ENCODE results near the gene TPM2.

Gene TPM2

DNA sequence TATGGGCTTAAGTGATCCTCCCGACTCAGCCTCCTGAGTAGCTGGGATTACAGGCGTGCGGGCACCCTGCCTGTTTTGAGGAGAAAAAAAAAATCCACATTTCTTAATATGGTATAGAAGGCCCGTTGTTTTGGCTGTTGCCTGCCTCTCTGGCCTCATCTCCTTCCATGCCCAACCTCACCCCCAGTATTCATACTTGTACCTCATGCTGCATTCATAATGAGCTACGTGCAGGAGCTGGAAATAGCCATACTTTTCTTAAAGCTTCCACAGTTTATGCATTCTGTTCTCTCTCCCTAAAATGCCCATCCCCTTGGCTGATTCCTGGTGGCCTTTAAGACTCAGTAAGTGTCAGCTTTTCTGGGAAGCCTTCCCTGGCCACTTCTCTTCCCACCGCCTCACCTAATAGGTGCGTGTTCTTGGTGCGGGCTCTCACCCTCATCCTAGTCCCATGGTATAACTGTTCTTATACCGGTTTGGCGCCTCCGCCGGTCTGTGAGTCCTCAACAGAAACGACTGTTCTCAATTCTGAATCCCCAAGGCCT, 2.1 kb upstream of the TPM2 start:
- DNase-seq, result no peak

DNA sequence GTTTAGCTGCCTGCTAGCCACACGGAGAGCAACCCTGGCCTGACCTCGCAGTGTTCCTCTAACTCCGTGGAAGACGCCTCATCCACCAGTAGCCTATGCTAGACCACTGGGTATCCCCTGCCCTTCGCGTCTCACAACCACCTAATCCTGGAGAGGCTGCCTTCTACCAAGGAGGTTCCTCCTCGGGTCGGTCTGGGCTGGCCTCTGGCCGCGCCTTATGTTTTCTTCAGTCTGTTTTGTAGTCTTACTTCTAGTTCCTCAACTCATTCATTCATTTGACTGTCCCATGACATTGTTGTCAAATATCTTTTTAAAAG, 1.6 kb upstream of the TPM2 start:
- DNase-seq, result no peak

DNA sequence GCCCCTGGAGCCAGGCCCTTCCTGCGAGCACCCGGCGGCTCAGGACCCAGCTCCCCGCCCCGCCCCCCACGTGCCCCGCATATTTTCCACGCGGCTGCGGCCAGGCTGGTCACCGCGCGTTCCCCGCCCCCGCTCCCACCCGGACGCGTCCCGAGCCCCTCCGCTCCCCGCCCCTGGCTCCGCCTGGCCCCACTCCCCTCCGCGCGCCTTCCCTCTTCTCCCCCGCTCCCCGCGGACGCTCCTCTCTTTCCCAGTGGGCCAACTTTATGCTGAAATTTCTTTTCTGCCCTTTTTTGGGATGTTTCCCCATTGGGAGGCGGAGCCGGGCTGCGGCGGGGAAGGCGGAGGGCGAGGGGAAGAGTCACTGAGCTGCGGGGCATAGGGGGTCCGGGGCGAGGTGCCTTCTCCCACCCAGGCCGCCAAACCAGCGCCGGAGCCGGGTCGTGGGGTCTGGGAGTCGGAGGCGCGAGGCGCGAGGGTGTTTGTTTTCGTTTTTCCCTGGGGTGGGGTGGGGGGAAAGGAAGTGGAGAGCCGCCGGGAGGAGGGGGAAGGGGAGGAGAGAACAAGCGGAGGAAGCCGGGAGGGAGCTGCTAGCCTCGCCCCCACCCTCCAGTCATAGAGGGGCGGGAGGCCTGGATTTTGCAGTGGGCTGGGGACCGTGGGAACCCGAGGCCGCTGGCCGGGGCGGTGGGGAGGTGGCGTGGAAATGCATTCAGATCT, 1.0 kb upstream of the TPM2 start:
- DNase-seq, result no peak

DNA sequence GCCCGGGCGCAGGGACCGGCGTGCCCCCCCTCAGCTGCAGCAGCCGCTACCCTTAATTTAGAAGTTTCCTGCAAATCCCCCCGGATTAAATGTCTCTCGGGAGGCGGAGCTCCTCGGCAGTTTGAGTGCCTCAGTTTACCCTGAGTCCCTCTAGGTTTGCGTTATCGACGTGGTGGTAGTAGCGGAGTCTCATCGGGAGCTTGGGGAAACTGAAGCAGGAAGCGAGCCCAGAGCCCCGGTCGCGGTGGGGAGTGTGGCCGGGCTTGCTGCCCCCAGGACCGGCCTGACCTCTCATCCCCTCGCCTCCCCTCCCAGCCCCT, 529 bp upstream of the TPM2 start:
- no peak for DNase-seq

DNA sequence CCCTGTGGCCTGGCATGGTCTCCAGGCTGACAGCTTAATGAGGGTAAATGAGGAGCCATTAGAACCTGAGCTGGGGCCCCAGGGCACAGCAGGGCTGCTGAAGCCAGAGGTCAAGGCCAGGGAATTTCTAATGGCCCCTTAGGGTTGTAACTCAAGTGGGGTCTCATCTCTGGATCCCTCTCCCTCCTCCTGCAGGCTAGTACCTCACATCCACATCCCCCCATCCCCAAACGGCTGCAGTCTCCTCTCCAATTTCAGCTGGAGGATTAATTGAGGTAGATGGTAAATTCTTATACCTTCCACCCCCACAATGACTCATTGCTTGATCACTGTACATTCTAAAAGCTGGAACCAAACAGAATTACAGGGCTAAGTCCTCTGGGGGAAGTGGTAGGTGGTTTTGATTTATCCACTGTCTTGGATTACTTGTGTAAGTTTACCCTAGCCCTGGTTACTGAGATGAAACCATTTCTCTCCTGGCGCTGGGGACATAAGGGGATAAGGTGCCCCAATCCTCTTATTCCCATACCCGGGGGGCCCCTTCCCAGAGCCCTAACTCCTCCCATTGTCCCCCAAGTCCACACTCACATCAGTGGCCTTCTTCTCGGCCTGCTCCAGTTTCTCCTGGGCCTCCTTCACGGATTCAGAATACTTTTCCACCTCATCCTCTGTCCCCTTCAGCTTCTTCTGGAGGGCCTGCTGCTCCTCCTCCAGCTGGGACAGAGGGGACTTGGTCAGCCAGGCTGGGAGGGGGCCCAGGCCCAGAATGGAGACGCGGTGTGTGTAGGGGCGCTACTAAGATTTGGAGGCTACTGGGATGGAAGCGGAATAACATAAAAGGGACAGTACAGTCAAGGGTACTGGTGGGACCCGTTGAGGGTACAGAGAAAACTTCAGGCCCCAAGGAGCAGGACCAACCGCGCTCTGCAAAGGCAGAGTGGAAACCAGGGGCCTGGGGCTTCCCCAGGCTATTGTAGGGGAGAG, 875 bp downstream of the TPM2 start:
- DNase-seq, result no peak

DNA sequence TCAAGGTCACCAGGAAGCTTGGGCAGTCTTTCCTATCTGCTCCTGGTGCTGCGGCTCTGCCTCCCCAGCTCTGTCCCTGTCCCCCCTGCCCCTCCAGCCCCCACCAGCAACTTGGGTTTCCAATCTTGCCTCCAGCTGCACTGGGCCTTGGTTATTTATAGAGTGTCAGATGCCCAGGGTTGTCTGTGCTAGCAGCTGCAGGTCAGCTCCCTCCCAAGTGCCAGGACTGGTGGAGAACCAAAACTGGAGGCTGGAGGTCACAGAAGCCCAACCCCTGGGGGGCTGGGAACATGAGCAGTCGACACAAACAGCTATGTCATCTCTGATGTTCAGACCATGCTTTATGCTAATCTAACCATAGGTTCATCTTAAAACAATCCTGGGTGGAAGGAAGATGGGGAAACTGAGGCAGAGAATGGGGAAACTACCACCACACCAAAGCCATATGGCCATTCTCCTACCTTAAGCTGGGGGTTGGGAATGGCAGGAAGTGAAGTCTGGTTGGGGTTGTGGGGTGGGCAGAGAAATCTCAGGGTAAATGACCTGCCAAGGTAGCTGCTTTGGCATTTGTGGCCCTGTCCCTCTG, 1.7 kb downstream of the TPM2 start:
- DNase-seq, result no peak

DNA sequence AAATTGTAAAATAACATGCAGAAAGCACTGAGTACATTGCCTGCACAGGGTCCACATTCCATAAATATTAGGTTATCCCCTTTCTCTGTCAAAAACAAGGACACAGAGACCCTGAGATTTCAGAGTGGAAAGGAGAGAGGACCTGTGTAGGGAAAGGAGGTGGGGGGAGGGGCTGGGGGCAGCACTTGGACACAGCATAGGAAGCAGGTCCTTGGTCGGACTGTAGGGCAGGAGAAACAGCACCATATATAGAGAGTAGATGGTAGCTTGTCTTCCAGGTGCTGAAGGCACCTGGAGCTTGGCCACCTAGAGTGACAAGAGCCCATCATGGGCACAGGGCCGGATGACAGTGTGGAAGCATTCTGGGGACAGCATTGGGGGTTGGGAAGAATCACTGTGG, 2.4 kb downstream of the TPM2 start:
- DNase-seq, result no peak

DNA sequence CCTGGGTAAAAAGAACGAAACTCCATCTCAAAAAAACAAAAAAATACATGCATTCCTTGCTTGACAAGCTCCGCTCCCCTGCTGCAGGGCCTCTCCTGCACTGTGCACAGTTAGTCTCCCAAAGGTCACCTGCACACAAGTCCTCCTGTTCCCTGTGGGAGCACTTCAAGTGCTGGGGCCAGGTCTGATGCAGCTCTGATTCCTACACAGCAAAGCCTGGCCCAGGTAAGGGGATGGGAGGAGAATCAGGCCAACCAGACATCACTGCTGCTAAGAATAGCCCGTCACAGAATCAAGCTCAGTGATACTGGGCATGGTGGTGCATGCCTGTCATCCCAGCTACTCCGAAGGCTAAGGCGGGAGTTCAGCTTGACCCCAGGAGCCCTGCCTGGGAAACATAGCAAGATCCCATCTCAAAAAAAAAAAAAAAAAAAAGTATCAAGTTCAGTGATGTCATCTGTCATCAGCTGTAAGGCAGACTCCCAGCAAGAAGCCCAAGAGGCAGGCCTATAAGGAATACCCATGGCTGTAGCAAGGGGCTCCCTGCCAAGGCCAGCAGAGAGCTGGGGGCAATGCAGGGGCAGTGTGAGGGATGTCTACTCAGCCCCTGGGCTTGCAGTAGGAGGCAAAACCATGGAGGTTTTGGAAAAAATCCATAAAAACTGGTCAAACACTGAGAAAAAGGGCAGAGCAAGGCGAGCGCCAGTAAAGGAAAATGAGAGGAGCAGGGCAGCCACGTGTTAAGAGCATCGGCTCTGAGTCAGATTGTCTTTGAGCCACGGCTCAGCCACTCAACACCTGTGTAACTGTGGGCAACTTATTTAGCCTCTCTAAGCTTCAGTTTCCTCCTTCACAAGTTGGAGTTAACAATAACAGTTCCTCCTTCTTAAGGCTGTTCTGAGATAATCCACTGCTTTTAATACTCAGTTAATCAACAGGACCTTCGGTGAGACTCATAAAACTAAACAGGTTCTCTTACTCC, 3.2 kb downstream of the TPM2 start:
- DNase-seq, result no peak

DNA sequence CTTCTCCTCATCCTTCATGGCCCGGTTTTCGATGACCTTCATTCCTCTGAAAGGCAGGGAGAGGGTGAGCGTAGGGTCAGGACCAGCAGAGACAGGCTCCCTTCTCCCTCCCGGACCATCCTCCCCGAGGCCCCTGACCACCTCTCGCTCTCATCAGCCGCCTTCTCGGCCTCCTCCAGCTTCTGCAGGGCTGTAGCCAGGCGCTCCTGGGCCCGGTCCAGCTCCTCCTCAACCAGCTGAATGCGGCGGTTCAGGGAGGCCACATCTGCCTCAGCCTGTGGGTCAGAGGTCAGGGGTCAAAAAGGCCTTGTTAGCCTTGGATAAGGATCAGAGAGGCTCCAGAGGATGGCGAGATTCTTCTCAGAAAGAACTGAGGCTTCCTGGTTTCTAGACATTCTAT, 4.2 kb downstream of the TPM2 start:
- DNase-seq, result no peak

DNA sequence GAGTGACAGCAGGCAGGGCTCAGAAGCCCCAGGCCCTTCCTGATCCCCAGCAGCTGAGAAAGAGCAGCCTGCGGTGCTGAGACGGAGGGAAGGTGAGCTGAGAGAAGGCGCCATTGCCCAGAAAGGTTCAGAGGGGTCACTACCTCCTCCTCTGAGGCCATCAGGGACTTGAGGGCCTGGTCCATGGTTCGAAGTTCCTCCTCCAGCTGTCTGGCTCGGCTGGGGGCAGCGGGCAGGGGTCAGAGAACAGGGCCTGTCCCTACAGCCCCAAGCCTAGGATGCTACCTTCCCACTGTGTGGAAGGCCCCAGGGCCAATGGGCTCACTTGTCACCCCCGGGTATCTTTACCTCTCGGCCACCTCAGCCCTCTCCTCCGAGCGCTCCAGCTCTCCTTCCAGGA, 4.8 kb downstream of the TPM2 start:
- DNase-seq, result no peak

DNA sequence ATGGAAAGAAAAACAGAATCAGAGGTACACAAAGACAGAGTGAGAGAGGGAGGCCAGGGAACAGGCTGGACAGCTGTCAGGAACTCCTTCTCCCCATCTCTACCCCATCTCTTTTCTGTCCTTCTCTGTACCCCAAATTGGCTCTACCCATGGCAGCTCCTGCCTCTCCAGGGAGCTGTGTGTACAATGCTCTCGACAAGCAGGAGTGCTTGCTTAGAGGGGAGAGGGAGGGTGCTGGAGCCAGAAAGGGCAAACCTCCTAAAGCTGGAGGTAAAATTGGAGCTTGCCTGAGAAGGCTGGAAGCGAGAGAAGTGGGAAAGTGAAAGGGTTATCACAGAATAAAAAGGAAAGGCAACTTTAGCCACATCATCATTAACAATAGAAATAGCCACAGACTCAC, 6.4 kb downstream of the TPM2 start:
- DNase-seq, result no peak

DNA sequence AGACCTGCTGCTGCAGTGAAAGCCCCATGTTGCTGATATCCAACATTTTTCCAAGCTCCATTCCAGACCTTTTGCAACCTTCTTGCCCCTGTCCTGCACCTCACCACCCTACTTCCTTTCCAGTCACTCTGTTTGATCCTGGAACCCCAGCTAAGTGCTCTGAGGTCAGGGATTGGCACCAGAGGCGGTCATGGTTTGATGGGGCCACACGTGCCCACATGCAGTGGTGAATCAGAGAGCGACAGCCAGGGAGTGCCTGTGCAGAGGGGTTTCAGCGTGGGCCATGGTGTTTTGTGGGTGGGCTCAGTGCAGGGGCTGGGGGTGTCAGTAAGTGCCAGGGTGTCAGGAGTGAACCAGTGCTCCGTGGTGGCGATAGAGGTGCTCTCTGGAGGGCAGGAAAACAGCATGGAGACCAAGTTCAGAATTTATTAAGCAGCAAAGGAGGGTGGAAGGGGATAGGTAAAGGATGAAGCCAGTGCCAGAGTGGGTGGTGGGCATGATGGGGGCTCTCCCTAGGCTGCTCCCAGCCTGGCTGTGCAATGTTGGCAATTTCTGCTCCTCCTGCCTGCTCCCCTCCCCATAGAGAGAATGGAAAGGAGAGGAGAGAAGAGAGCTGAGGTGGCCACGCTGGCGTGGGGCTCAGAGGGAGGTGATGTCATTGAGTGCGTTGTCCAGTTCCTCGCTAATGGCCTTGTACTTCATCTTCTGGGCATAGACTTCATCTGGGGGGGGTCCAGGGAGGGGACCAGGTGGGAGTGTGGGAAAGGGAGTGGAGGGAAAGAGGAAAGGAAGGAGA, 7.0 kb downstream of the TPM2 start:
- DNase-seq, result no peak

DNA sequence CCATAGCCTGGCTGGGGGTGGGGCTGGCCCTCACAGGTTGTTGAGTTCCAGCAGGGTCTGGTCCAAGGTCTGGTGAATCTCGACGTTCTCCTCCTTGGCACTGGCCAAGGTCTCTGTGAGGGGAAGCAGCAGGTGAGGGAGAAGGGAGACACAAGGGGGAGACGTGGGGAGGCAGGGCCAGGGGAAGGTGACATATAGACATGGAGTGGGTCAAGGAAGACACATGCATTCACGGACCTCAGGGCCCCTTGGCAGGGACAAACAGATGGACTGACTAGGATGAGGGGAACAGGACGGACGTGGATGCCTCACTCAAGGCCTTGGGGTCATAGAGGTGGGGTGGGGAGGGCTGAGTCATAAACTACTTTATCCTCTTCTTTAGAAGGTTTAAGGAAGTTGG, 7.7 kb downstream of the TPM2 start:
- no peak for DNase-seq

DNA sequence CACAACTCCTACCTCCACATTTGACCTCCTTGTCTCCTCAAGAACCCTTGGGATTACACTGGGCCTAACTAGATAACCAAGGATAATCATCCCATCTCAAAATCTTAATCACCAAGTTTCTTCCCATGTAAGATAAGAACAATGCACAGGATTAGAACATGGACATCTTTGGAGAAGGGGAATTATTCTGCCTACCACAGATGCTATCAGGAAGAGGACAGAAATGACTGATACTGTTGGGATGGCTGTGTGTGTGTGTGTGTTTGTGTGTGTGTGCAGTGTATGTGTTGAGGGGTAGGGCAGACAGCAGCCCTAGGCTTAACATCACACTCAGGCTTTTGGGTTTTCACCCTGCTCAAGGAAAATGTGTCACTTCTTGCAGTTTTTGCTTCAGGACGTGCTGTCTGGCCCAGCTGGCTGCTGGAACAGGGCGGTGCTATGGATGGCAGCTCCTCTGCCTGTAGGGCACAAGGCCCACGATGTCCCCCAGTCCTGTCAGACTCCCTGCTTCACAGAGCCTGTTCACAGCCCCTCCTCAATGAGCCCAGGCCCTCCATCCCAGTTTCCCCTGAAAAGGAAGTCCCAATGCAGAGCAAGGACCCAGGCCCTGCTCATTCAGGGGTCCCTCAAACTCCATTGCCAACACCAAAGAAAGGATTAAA, 8.3 kb downstream of the TPM2 start:
- no peak for DNase-seq

DNA sequence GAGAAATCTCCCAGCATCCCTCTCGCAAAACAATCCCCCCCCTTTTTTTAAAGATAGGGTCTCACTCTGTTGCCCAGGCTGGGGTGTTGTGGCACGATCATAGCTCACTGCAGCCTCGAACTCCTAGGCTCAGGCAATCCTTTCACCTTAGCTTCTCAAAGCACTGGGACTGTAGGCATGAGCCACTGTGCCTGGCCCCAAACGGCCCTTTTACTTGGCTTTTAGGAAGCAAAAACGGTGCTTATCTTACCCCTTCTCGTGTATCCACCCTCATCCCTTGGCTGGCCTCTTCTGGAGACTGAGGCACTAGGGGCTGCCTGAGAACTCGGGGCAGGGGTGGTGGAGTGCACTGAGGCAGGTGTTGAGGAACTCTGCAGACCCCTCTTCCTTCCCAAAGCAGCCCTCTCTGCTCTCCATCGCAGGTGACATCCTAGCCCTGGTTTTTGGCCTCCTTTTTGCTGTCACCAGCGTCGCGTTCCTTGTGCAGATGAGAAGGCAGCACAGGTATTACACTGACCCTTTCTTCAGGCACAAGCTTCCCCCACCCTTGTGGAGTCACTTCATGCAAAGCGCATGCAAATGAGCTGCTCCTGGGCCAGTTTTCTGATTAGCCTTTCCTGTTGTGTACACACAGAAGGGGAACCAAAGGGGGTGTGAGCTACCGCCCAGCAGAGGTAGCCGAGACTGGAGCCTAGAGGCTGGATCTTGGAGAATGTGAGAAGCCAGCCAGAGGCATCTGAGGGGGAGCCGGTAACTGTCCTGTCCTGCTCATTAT, 9.2 kb downstream of the TPM2 start:
- DNase-seq, result peak; percentile 89

DNA sequence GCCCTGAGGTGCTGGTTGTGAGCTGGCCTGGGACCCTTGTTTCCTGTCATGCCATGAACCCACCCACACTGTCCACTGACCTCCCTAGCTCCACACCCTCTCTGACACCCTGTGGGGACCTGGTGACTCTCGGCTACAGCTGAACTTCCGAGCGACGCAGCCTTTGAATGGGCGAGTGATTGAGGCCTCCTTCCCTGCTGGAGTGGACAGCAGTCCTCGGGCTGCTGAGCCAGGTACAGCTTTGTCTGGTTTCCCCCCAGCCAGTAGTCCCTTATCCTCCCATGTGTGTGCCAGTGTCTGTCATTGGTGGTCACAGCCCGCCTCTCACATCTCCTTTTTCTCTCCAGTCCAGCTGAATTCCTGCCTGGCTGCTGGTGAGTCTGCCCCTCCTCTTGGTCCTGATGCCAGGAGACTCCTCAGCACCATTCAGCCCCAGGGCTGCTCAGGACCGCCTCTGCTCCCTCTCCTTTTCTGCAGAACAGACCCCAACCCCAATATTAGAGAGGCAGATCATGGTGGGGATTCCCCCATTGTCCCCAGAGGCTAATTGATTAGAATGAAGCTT, 9.9 kb downstream of the TPM2 start:
- no peak for DNase-seq

DNA sequence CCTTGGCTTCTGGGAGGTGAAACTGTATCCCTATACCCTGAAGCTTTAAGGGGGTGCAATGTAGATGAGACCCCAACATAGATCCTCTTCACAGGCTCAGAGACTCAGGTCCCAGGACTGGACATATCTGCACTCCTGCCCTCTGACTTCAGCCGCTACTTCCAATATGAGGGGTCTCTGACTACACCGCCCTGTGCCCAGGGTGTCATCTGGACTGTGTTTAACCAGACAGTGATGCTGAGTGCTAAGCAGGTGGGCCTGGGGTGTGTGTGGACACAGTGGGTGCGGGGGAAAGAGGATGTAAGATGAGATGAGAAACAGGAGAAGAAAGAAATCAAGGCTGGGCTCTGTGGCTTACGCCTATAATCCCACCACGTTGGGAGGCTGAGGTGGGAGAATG, 10.6 kb downstream of the TPM2 start:
- DNase-seq, result no peak

DNA sequence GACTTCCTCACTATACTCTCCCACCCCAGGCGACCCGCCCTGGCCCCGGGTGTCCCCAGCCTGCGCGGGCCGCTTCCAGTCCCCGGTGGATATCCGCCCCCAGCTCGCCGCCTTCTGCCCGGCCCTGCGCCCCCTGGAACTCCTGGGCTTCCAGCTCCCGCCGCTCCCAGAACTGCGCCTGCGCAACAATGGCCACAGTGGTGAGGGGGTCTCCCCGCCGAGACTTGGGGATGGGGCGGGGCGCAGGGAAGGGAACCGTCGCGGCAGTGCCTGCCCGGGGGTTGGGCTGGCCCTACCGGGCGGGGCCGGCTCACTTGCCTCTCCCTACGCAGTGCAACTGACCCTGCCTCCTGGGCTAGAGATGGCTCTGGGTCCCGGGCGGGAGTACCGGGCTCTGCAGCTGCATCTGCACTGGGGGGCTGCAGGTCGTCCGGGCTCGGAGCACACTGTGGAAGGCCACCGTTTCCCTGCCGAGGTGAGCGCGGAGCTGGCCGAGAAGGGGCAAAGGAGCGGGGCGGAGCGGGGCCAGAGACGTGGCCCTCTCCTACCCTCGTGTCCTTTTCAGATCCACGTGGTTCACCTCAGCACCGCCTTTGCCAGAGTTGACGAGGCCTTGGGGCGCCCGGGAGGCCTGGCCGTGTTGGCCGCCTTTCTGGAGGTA, 13.9 kb downstream of the TPM2 start:
- no peak for DNase-seq

DNA sequence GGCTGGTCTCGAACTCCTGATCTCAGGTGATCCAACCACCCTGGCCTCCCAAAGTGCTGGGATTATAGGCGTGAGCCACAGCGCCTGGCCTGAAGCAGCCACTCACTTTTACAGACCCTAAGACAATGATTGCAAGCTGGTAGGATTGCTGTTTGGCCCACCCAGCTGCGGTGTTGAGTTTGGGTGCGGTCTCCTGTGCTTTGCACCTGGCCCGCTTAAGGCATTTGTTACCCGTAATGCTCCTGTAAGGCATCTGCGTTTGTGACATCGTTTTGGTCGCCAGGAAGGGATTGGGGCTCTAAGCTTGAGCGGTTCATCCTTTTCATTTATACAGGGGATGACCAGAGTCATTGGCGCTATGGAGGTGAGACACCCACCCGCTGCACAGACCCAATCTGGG, 14.5 kb downstream of the TPM2 start:
- DNase-seq, result no peak

DNA sequence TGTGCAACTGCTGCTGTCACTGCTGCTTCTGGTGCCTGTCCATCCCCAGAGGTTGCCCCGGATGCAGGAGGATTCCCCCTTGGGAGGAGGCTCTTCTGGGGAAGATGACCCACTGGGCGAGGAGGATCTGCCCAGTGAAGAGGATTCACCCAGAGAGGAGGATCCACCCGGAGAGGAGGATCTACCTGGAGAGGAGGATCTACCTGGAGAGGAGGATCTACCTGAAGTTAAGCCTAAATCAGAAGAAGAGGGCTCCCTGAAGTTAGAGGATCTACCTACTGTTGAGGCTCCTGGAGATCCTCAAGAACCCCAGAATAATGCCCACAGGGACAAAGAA, 15.7 kb downstream of the TPM2 start:
- no peak for DNase-seq

Data from NCI-H1048 (cell line).